HCT116 (cell line): Measurements from ENCODE around the gene SYNJ1. TPM values are rescaled to one million over a fixed set of nuclear protein-coding genes. Genes with fewer than 3 reads are reported as not detected.

Experiments
- ATAC-seq: fragments of 200-7000 bp; cut with Tn5 transposase; 2 replicates; pipeline ENCODE4 v1.9.1; 2020; ENCODE audit warnings: mild to moderate bottlenecking, moderate library complexity
- BruUV-seq: library from RNA; stranded (reverse); fragments of 400-500 nt; replicated peaks from 2 replicates; lab custom pipeline; 2021; lab: Mats Ljungman, UMichigan
- CTCF ChIA-PET: fragments of 300-600 bp; sonication (Branson Sonifier 250); formaldehyde crosslinking; loops from one replicate; lab custom pipeline; 2021; ENCODE audit warnings: antibody characterized with exemption; lab: Charles Lee
- POLR2A ChIA-PET: fragments of 300-600, 350-600 bp; sonication (Branson Sonifier 250); formaldehyde crosslinking; loops from one replicate; lab custom pipeline; 2021; ENCODE audit warnings: antibody characterized with exemption; lab: Charles Lee
- RAD21 ChIA-PET, 2 experiments: fragments of 300-600 bp; sonication (Branson Sonifier 250); formaldehyde crosslinking; loops; one replicate each; lab custom pipeline; 2023; ENCODE audit warnings: low total read pairs in 2 of 2; ENCODE audit not compliant: uncharacterized antibody in 2 of 2, unreplicated experiment in 2 of 2, low non-redundant PET in 1 of 2; lab: Charles Lee
- DNase-seq: peaks from one replicate; pipeline ENCODE4 v3.0.0-alpha.2; 2010; ENCODE audit warnings: low read depth, low spot score
- H2AFZ ChIP-seq: fragments of 200-600 bp; shearing (Covaris generic), sonication (generic); 2 replicates; pipeline ENCODE4 v1.6.1; 2017; ENCODE audit warnings: low read depth, mixed run types, mixed read lengths, antibody characterized with exemption, low read length; ENCODE audit not compliant: poor library complexity, severe bottlenecking
- H3K27ac ChIP-seq: 2 replicates; pipeline ENCODE4 v1.5.1; 2012; ENCODE audit warnings: low read depth, low read length
- H3K27me3 ChIP-seq: fragments of 200-600 bp; sonication (generic); 2 replicates; pipeline ENCODE4 v1.6.1; 2016; ENCODE audit warnings: mixed run types, low read length, mixed read lengths; ENCODE audit not compliant: insufficient read depth
- H3K36me3 ChIP-seq, 2 experiments: fragments of 200-500 bp in 1 of 2; fragments of 200-600 bp in 1 of 2; sonication (Bioruptor generic) in 1 of 2; sonication (generic) in 1 of 2; 2 replicates each; pipeline versions ENCODE4 v1.5.1 to v1.6.1; 2014 to 2016; ENCODE audit warnings: low read length in 2 of 2, inconsistent platforms in 1 of 2, mixed read lengths in 1 of 2, mixed run types in 1 of 2; ENCODE audit not compliant: insufficient read depth in 2 of 2, control insufficient read depth in 1 of 2
- H3K4me1 ChIP-seq, 2 experiments: fragments of 200-600 bp in 1 of 2; sonication (generic) in 1 of 2; 2 replicates each; pipeline versions ENCODE4 v1.5.1 to v1.6.1; 2012 to 2017; ENCODE audit warnings: low read length in 2 of 2, inconsistent platforms in 1 of 2, mild to moderate bottlenecking in 1 of 2, mixed read lengths in 1 of 2, mixed run types in 1 of 2, moderate library complexity in 1 of 2; ENCODE audit not compliant: insufficient read depth in 2 of 2, control insufficient read depth in 1 of 2
- H3K4me2 ChIP-seq: fragments of 200-600 bp; sonication (generic); 2 replicates; pipeline ENCODE4 v1.6.1; 2017; ENCODE audit warnings: mixed run types, low read length, mixed read lengths
- H3K4me3 ChIP-seq, 2 experiments: fragments of 200-600 bp in 1 of 2; sonication (generic) in 1 of 2; replicated peaks in 1 of 2; 2 replicates each; pipeline ENCODE4 v1.5.1; 2011 to 2016; ENCODE audit warnings: low read length in 2 of 2, control low read depth in 1 of 2, low read depth in 1 of 2, mild to moderate bottlenecking in 1 of 2, mixed read lengths in 1 of 2, mixed run types in 1 of 2
- H3K79me2 ChIP-seq: fragments of 200-600 bp; sonication (generic); 2 replicates; pipeline ENCODE4 v1.6.1; 2017; ENCODE audit warnings: mild to moderate bottlenecking, mixed run types, low read length, moderate library complexity, mixed read lengths; ENCODE audit not compliant: insufficient read depth
- H3K9ac ChIP-seq: fragments of 200-600 bp; sonication (generic); 2 replicates; pipeline ENCODE4 v1.6.1; 2016; ENCODE audit warnings: low read length, mixed read lengths
- H3K9me2 ChIP-seq: fragments of 200-600 bp; sonication (generic), shearing (Covaris generic); 2 replicates; pipeline ENCODE4 v1.6.1; 2017; ENCODE audit warnings: mixed run types, mild to moderate bottlenecking, moderate library complexity; ENCODE audit not compliant: insufficient read depth
- H3K9me3 ChIP-seq, 2 experiments: fragments of 200-500 bp in 1 of 2; fragments of 200-600 bp in 1 of 2; sonication (Bioruptor generic) in 1 of 2; sonication (generic) in 1 of 2; 2 replicates each; pipeline ENCODE4 v1.6.1; 2014 to 2017; ENCODE audit warnings: low read length in 2 of 2, mixed read lengths in 2 of 2, inconsistent platforms in 1 of 2, low read depth in 1 of 2, mild to moderate bottlenecking in 1 of 2, mixed run types in 1 of 2, moderate library complexity in 1 of 2; ENCODE audit not compliant: control insufficient read depth in 1 of 2, insufficient read depth in 1 of 2
- H4K20me1 ChIP-seq: fragments of 200-600 bp; sonication (generic), shearing (Covaris generic); 2 replicates; pipeline ENCODE4 v1.6.1; 2017; ENCODE audit warnings: mixed run types, mild to moderate bottlenecking, moderate library complexity; ENCODE audit not compliant: insufficient read depth
- CBX3 ChIP-seq: IDR thresholded peaks from 2 replicates; pipeline ENCODE4 v1.6.1; 2012; ENCODE audit warnings: low read depth
- CEBPB ChIP-seq: IDR thresholded peaks from 2 replicates; pipeline ENCODE4 v1.6.1; 2012; ENCODE audit warnings: low read depth
- EGR1 ChIP-seq: IDR thresholded peaks from 2 replicates; pipeline ENCODE4 v1.6.1; 2012; ENCODE audit warnings: low read depth
- EZH2 ChIP-seq: fragments of 200-600 bp; sonication (generic); IDR thresholded peaks from 2 replicates; pipeline ENCODE4 v1.6.1; 2017; ENCODE audit warnings: antibody characterized with exemption, mixed run types
- FOSL1 ChIP-seq: IDR thresholded peaks from 2 replicates; pipeline ENCODE4 v1.6.1; 2012; ENCODE audit warnings: low read depth
- JUND ChIP-seq: IDR thresholded peaks from 2 replicates; pipeline ENCODE4 v1.6.1; 2012
- RAD21 ChIP-seq: IDR thresholded peaks from 2 replicates; pipeline ENCODE4 v1.6.1; 2012; ENCODE audit warnings: low read depth, mild to moderate bottlenecking
- SIN3A ChIP-seq: IDR thresholded peaks from 2 replicates; pipeline ENCODE4 v1.6.1; 2012; ENCODE audit warnings: low read depth
- SP1 ChIP-seq: IDR thresholded peaks from 2 replicates; pipeline ENCODE4 v1.6.1; 2012; ENCODE audit warnings: low read depth
- SRF ChIP-seq: IDR thresholded peaks from 2 replicates; pipeline ENCODE4 v1.6.1; 2012; ENCODE audit warnings: low read depth
- YY1 ChIP-seq: IDR thresholded peaks from 2 replicates; pipeline ENCODE4 v1.6.1; 2011; ENCODE audit warnings: low read length, low read depth, moderate library complexity, mild to moderate bottlenecking; ENCODE audit not compliant: insufficient replicate concordance; ENCODE audit errors: extremely low read depth
- intact Hi-C: fragments of 100-400 bp; cut with micrococcal nuclease; formaldehyde crosslinking; loops from 2 replicates; pipeline ENCODE4 v1.10.0; 2022
- total RNA-seq: library from RNA; stranded (reverse); gene quantifications from one replicate; pipeline ENCODE4 v1.2.1, GENCODE V29; 2021; ENCODE audit not compliant: unreplicated experiment
- TF ChIP-seq, protein P1 (sequence below): IDR thresholded peaks from 2 replicates; pipeline ENCODE4 v1.6.1; 2012
- TF ChIP-seq, protein P2 (sequence below): IDR thresholded peaks from 2 replicates; pipeline ENCODE4 v1.6.1; 2012

The SYNJ1 gene
- total RNA-seq, 1 experiment from 2014 or later = 7.2 TPM

DNA sequence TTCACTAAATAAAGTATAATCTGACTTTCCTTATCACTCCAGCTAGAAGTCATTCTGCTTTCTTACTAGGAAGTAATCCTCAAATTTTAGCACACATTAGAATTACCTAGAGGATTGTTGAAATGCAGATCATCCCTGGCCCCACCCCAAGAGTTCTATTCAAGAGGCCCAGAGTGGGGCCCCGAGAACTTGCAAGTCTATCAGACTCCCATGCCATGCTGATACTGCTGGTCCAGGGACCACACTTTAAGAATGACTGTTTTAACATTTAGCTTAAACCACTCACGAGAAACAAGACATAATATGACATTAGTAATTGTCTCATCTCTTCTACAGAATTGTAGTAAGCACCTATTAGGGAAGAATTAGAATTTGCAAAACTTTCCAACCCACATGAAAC lies 7.7 kb upstream of the SYNJ1 start:
- no peak overlapping the region for H3K4me3 ChIP-seq
- H3K9me2 ChIP-seq = no peaks in the 10 kb centered on the region
- POLR2A ChIA-PET = no interaction called here
- ATAC-seq = no peak
- no peak for TF ChIP-seq CBX3
- TF ChIP-seq EGR1 = no peak
- TF ChIP-seq YY1 = no peak
- no peak for TF ChIP-seq RAD21
- no peak for TF ChIP-seq EZH2
- TF ChIP-seq, protein P1, sequence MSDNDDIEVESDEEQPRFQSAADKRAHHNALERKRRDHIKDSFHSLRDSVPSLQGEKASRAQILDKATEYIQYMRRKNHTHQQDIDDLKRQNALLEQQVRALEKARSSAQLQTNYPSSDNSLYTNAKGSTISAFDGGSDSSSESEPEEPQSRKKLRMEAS = no peak
- no peak for TF ChIP-seq FOSL1
- no peak for TF ChIP-seq SP1
- TF ChIP-seq SRF = no peak
- no peak for TF ChIP-seq CEBPB
- TF ChIP-seq SIN3A = no peak
- TF ChIP-seq JUND = no peak
- TF ChIP-seq, protein P2, sequence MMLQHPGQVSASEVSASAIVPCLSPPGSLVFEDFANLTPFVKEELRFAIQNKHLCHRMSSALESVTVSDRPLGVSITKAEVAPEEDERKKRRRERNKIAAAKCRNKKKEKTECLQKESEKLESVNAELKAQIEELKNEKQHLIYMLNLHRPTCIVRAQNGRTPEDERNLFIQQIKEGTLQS = no peak
- no peaks in the 10 kb centered on the region for H3K9me3 ChIP-seq
- no peak overlapping the region for H3K9ac ChIP-seq
- no peak for DNase-seq
- H3K79me2 ChIP-seq = no peaks in the 10 kb centered on the region
- intact Hi-C loops = no loop called here
- H4K20me1 ChIP-seq = peaks cover 7% of the 10 kb centered on the region; the same call in 1 of the 2 replicates
- CTCF ChIA-PET = no interaction called here
- no peak overlapping the region for H2AFZ ChIP-seq
- peaks cover 15 to 45% of the 10 kb centered on the region in 2 experiments; a peak in 3 of 4 replicates for H3K36me3 ChIP-seq
- RAD21 ChIA-PET = interaction anchor here in 1 of 2 experiments (0.6 kb wide), 1 partner anchor 36 kb away, joined by 4 read pairs; the partner anchor contains the start of gene PAXBP1
- H3K4me1 ChIP-seq = no peaks in the 10 kb centered on the region
- no peaks in the 10 kb centered on the region for H3K27me3 ChIP-seq
- no TSS peak for BruUV-seq
- no peak overlapping the region for H3K27ac ChIP-seq
- no peak overlapping the region for H3K4me2 ChIP-seq
